Measurements from ENCODE around the gene ECPAS.
"Not testable (repeated sequence)": the region's sequence is repeated elsewhere in the genome, so short reads cannot be mapped to it uniquely, and the experiment has no call there.

ECPAS gene

DNA sequence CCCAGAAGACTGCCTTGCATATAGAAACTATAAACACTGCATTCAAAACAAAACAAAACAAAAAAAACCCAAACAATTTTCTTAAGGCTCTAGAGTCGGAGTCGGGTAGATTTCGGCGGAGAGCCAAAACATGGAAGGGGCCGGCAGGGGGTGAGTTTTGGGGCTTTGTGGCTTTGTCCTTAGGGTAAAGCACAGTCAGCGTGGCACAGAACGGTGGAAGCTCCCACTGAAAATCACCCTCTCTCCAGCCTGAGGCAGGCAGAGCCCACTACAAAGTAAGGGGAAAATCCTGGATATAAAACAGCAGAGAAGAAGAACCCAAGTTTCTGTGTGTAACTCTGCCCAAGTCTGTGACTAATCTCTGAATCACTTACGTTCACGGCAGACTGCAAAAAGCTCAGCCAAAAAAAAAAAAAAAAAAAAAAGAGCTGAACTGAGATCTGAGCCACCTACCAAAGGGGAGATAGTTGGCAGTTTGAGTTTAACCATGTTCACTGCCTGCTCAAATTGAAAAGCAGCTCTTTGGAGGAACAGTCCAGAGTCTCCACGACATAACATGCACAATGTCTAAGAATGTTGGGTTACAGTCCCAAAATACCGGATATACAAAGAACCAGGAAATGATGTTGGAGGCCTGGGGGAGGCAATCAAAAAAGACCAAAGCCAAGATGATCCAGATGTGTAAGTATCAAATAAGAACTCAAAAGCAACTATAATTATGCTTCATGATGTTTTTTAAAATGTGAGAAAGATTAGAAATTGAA is 127.5 kb downstream of the ECPAS start:
- H3K4me1 ChIP-seq, result no peaks in the 10 kb centered on the region; a peak in 1 of 20 replicates
- TF ChIP-seq Cebpa-rat (IDR thresholded peaks at IDR 0.05), result no peak
- no peaks in the 10 kb centered on the region for H4K20me1 ChIP-seq
- no peak overlapping the region for H3K9ac ChIP-seq
- H3K9me3 ChIP-seq (replicated peaks in 1 of 11), result no peaks in the 10 kb centered on the region
- no peak overlapping the region for H3K27ac ChIP-seq
- H3K4me3 ChIP-seq, result no peak overlapping the region
- no peak overlapping the region for H3K4me2 ChIP-seq
- H3K27me3 ChIP-seq, result no peaks in the 10 kb centered on the region
- peaks cover 11 to 31% (median 26%) of the 10 kb centered on the region in 11 experiments for H3K36me3 ChIP-seq

DNA sequence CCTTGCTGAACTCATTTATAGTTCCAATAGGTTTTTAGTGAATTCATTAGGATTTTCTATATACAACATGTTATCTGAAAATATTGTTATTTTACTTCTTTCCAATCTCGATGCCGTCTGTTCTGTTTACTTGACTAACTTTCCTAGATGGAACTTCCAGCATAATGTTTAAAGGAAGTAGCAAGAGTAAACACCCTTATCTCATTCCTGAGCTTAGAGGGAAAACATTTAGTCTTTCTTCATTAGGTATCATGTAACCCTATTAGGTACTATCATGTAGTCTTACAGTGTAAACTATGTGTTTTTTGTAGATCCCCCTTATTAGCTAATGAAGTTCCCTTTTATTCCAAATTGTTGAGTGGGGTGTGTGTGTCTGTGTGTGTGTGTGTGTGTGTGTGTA is 131.6 kb downstream of the ECPAS start:
- Histone ChIP-seq H3K9me3 (replicated peaks in 1 of 11) (no peaks in the 10 kb centered on the region), H3K4me2 (no peak overlapping the region), H3K4me3 (no peak overlapping the region), H3K9ac (no peak overlapping the region), H4K20me1 (no peaks in the 10 kb centered on the region), H3K27me3 (no peaks in the 10 kb centered on the region), H3K36me3 (no peaks in the 10 kb centered on the region), H3K4me1 (no peaks in the 10 kb centered on the region; a peak in 1 of 20 replicates), H3K27ac (no peak overlapping the region)
- no peak for TF ChIP-seq Cebpa-rat (IDR thresholded peaks at IDR 0.05)

DNA sequence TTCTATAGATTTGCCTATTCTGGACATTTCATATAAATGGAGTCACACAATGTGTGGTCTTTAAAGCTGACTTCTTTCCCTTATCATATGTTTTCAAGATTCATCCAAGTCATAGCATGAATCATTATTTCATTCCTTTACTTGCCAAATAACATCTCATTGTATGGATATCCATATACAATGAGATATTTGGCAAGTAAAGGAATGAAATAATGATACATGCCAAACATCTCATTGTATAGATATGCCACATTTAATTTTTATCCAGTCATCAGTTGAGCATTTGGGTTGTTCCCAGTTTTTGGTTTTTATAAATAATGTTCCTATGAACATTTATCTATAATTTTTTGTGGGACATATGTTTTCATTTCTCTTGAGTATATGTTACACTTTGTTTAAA is 133.6 kb downstream of the ECPAS start:
- no peak overlapping the region for H3K9ac ChIP-seq
- no peak for TF ChIP-seq Cebpa-rat (IDR thresholded peaks at IDR 0.05)
- no peaks in the 10 kb centered on the region for H3K36me3 ChIP-seq
- H3K4me1 ChIP-seq, result no peaks in the 10 kb centered on the region
- H4K20me1 ChIP-seq, result no peaks in the 10 kb centered on the region
- H3K27me3 ChIP-seq, result no peaks in the 10 kb centered on the region
- H3K4me2 ChIP-seq, result no peak overlapping the region
- no peak overlapping the region for H3K4me3 ChIP-seq
- H3K9me3 ChIP-seq (replicated peaks in 1 of 11), result no peaks in the 10 kb centered on the region
- no peak overlapping the region for H3K27ac ChIP-seq

DNA sequence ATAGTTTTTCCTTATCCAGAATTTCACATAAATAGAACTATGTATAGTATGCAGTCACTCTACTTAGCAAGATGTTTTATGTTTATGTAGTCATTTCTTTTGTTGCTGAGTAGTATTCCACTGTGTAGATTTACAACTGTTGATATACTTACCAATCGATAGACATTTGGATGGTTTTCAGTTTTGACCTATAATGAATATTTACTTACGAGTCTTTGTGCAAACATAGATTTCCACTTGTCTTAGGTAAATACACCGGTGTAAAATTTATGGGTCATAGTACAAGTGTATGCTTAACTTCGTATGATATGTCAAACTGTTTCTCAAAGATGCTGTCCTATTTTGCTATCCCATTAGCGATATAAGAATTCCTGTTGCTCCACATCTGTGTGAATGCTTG is 134.4 kb downstream of the ECPAS start:
- TF ChIP-seq Cebpa-rat (IDR thresholded peaks at IDR 0.05), result no peak
- H3K4me3 ChIP-seq, result no peak overlapping the region
- no peak overlapping the region for H3K27ac ChIP-seq

DNA sequence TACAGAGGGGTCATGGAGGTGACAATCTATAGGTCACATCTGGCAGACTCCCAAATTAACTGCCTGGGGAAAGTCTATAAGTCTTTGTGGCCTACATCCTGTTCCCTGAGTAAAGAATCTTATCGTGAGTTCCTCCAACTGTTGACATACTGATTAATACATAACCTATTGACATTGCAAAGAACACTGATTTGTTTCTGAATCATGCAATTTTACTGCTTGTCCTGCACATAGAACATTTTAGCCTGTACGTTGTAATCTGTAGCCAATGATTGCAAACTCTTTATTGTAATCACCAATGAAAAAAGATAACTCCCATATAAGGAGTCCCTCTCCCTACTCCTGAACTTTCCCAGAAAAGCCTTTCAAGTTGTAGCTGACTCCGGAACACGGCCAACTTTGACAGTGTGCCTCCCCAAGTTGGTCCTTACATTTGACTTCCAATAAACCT is 135.3 kb downstream of the ECPAS start:
- no peak for TF ChIP-seq Cebpa-rat (IDR thresholded peaks at IDR 0.05)
- H3K9me3 ChIP-seq (replicated peaks in 1 of 11), result 0 out of 22 replicates have a peak, but pooled peaks cover 0 to under 1% (median 0%) of the 10 kb centered on the region in 11 experiments

More for the DNA sequence above, 134.4 kb downstream of the ECPAS start:
- no peaks in the 10 kb centered on the region for H4K20me1 ChIP-seq
- no peak overlapping the region for H3K9ac ChIP-seq
- no peaks in the 10 kb centered on the region for H3K4me1 ChIP-seq
- H3K4me2 ChIP-seq, result no peak overlapping the region
- no peaks in the 10 kb centered on the region for H3K36me3 ChIP-seq
- no peaks in the 10 kb centered on the region for H3K27me3 ChIP-seq
- H3K9me3 ChIP-seq (replicated peaks in 1 of 11), result no peaks in the 10 kb centered on the region

DNA sequence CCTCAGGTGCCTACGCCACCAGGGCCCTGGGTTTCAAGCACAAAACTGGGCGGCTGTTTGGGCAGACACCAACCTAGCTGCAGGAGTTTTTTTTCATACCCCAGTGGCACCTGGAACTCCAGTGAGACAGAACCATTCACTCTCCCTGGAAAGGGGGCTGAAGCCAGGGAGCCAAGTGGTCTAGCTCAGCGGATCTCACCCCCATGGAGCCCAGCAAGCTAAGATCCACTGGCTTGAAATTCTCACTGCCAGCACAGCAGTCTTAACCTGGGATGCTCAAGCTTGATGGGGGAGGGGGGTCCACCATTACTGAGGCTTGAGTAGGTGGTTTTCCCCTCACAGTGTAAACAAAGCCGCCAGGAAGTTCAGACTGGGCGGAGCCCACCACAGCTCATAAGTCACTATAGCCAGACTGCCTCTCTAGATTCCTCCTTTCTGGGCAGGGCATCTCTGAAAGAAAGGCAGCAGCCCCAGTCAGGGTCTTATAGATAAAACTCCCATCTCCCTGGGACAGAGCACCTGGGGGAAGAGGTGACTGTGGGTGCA is 149.8 kb downstream of the ECPAS start:
- H3K4me1 ChIP-seq; H3K9me3 ChIP-seq (replicated peaks in 1 of 11); H3K36me3 ChIP-seq; H3K4me3 ChIP-seq; H3K9ac ChIP-seq; H3K27me3 ChIP-seq; H4K20me1 ChIP-seq: not testable (repeated sequence)
- H3K4me2 ChIP-seq, result peak overlapping the region in 4 of 11 experiments; percentile 15 to 35 (median 21); a peak in 4 of 22 replicates
- H3K27ac ChIP-seq, result 0 out of 22 replicates have a peak overlapping the region, but pooled peaks of 1 of the 11 experiments have one; percentile 14

More for the DNA sequence above, 135.3 kb downstream of the ECPAS start:
- Histone ChIP-seq H3K36me3 (no peaks in the 10 kb centered on the region), H4K20me1 (no peaks in the 10 kb centered on the region), H3K27me3 (no peaks in the 10 kb centered on the region), H3K4me1 (no peaks in the 10 kb centered on the region), H3K4me3 (no peak overlapping the region), H3K4me2 (no peak overlapping the region), H3K9ac (no peak overlapping the region), H3K27ac (no peak overlapping the region)

DNA sequence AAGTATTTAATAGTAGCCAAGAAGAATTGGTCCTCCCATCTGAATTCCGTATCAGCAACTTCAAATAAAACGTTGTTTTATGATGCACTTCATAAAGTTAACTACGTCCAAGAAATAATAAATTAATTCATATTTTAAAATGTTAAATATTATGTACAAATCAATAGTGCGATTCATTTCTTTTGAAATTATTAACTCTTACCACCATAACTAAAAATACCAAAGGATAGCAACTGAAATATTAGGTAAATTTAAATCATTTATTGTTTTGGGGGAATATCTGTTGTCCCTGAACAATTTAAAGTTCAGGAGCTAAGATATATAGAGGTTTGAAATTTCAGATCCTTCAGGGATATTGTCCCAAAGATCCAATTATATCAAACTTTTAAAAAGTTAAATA is 154.1 kb downstream of the ECPAS start, which contains the start of gene OR2K2:
TSS of gene OR2K2 (minus strand) at position 101 of the 400 bp plus-strand sequence. CDS start 1,791 bp downstream, outside the sequence.
- Histone ChIP-seq H3K4me1 (peaks cover 0 to 8% (median 5%) of the 10 kb centered on the region in 10 experiments; a peak in 9 of 20 replicates), H3K27me3 (no peaks in the 10 kb centered on the region), H3K4me2 (no peak within 1 kb of the TSS), H3K4me3 (no peak within 1 kb of the TSS), H3K27ac (no peak within 1 kb of the TSS), H4K20me1 (no peaks in the 10 kb centered on the region), H3K36me3 (no peaks in the 10 kb centered on the region), H3K9me3 (replicated peaks in 1 of 11) (0 out of 22 replicates have a peak, but pooled peaks cover 0 to 5% (median 0%) of the 10 kb centered on the region in 11 experiments), H3K9ac (no peak within 1 kb of the TSS)
- no peak for TF ChIP-seq Cebpa-rat (IDR thresholded peaks at IDR 0.05)

DNA sequence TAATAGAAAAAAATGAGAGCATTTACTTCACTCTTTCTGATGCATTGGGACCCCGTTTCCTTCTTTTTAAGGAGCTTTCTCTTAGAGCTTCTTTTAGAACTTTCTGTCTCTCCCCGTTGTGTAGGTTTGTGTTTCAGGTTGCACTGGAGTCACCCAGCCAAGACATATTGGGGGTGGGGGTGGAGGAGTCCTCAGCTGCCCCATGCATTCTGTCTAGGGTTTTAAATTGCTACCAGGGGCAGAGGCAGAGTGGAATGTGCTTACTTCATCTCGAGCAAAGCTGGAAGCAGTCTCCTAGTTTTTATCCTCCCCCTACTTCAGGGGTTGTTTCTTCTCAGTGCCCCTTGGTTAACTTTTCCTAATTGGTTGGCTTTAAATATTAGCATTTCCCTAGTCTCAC is 163.6 kb downstream of the ECPAS start:
- H3K27ac ChIP-seq, result no peak overlapping the region
- no peaks in the 10 kb centered on the region for H3K27me3 ChIP-seq
- H3K4me1 ChIP-seq, result no peaks in the 10 kb centered on the region
- no peaks in the 10 kb centered on the region for H4K20me1 ChIP-seq
- no peak for TF ChIP-seq Cebpa-rat (IDR thresholded peaks at IDR 0.05)
- H3K4me3 ChIP-seq, result no peak overlapping the region
- peaks cover 0 to 18% (median 11%) of the 10 kb centered on the region in 11 experiments; a peak in 11 of 22 replicates for H3K9me3 ChIP-seq (replicated peaks in 1 of 11)
- no peak overlapping the region for H3K9ac ChIP-seq
- H3K4me2 ChIP-seq, result no peak overlapping the region
- no peaks in the 10 kb centered on the region for H3K36me3 ChIP-seq

DNA sequence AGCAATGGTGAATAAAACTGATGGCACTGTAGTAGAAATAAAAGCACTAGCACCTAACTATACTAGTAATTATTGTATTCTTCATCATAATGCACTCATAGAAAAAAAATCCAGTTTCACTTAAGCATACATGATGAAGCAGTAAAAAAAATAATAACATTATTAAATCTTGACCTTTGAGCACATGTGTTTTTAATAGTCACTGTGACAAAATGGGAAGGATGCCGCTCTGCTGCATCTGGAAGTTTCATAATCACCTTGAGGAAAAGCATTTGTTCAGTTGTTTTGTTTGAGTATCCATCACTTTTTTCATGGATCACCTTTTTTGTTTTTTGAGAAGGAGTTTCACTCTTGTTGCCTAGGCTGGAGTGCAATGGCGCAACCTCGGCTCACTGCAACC is 167.4 kb downstream of the ECPAS start:
- Histone ChIP-seq H3K4me3 (no peak overlapping the region), H3K4me1 (no peaks in the 10 kb centered on the region), H3K9me3 (replicated peaks in 1 of 11) (peaks cover 0 to 17% (median 6%) of the 10 kb centered on the region in 11 experiments; a peak in 10 of 22 replicates), H3K9ac (no peak overlapping the region), H4K20me1 (no peaks in the 10 kb centered on the region), H3K27ac (no peak overlapping the region), H3K4me2 (no peak overlapping the region), H3K27me3 (no peaks in the 10 kb centered on the region), H3K36me3 (no peaks in the 10 kb centered on the region)
- no peak for TF ChIP-seq Cebpa-rat (IDR thresholded peaks at IDR 0.05)

All from BLaER1 treated with 17β-estradiol and CSF1 and Interleukin-3, amounts not matched to agents 10 nM and 100 nM (cell line).